AG08395 (cell line): Measurements from ENCODE around the gene CFAP119.

Source experiments
- DNase-seq: peaks from one replicate; pipeline ENCODE4 v3.0.0; 2012; ENCODE audit warnings: mixed read lengths, low spot score

CFAP119 gene

GRCh38 chr16:30782486-30783279 is 20.8 kb upstream of the CFAP119 start:
- DNase-seq: no peak

- no peak for DNase-seq
Observed at GRCh38 chr16:30780549-30780948, 18.7 kb upstream of the CFAP119 start.

- DNase-seq: no peak
Observed at GRCh38 chr16:30780021-30780420, 18.2 kb upstream of the CFAP119 start.

- DNase-seq: no peak
Observed at GRCh38 chr16:30779596-30779995, 17.7 kb upstream of the CFAP119 start.

GRCh38 chr16:30778549-30779244 is 16.8 kb upstream of the CFAP119 start:
- DNase-seq: no peak

- no peak for DNase-seq
Observed at GRCh38 chr16:30777591-30778297, 15.9 kb upstream of the CFAP119 start.

GRCh38 chr16:30775392-30776188 is 13.7 kb upstream of the CFAP119 start:
- peak; percentile 95 for DNase-seq

- DNase-seq: no peak
Observed at GRCh38 chr16:30775131-30775391, 13.2 kb upstream of the CFAP119 start.

GRCh38 chr16:30774367-30775130 is 12.7 kb upstream of the CFAP119 start:
- peak; percentile 26 for DNase-seq

GRCh38 chr16:30773826-30774225 is 12.0 kb upstream of the CFAP119 start:
- DNase-seq: no peak

GRCh38 chr16:30771726-30772125 is 9.9 kb upstream of the CFAP119 start:
- DNase-seq: no peak

GRCh38 chr16:30769379-30770089 is 7.7 kb upstream of the CFAP119 start:
- DNase-seq: no peak

GRCh38 chr16:30768583-30769181 is 6.8 kb upstream of the CFAP119 start:
- no peak for DNase-seq

GRCh38 chr16:30767767-30768465 is 6.1 kb upstream of the CFAP119 start:
- no peak for DNase-seq

- no peak for DNase-seq
Observed at GRCh38 chr16:30766933-30767284, 5.0 kb upstream of the CFAP119 start.

- no peak for DNase-seq
Observed at GRCh38 chr16:30766206-30766932, 4.5 kb upstream of the CFAP119 start.

- DNase-seq: no peak
Observed at GRCh38 chr16:30764816-30765465, 3.1 kb upstream of the CFAP119 start.

- no peak for DNase-seq
Observed at GRCh38 chr16:30764086-30764485, 2.2 kb upstream of the CFAP119 start.
